Lower leg skin (tissue), 4 donors: ENCODE measurements around the gene XYLT1. TPM values are rescaled to one million over a fixed set of nuclear protein-coding genes. Genes with fewer than 3 reads are reported as not detected.
"Not testable (repeated sequence)": the region's sequence is repeated elsewhere in the genome, so short reads cannot be mapped to it uniquely, and the experiment has no call there.

Experiments used
- DNase-seq, 2 donors: peaks; one replicate each; pipeline ENCODE4 v3.0.0-alpha.2; 2019; ENCODE audit warnings: low spot score in 2 of 2
- H3K4me3 ChIP-seq: fragments of 200-600 bp; sonication (generic); 2 replicates; pipeline ENCODE4 v1.5.1; 2017; ENCODE audit warnings: mild to moderate bottlenecking, low read depth; ENCODE audit not compliant: poor library complexity, severe bottlenecking
- POLR2A ChIP-seq, 2 donors: fragments of 450-650 bp; IDR thresholded peaks; one replicate each; pipeline ENCODE4 v1.6.1; 2016 to 2017; ENCODE audit warnings: antibody characterized with exemption in 2 of 2, mild to moderate bottlenecking in 1 of 2, moderate library complexity in 1 of 2
- WGBS, 2 donors: methylation state at CpG; one replicate each; pipeline ENCODE4 v1.1.5; 2018; 5-methylcytosine and 5-hydroxymethylcytosine counted together
- intact Hi-C: fragments of 100-400 bp; cut with DNase I; formaldehyde crosslinking; loops from one replicate; pipeline ENCODE4 v1.15.0; 2023; ENCODE audit warnings: low total_unique reads
- total RNA-seq, 4 donors: library from RNA; depleted of rRNA; stranded (reverse); fragments of >200 nt; gene quantifications; one replicate each; pipeline ENCODE4 v1.1.0, GENCODE V29; 2016
- TF ChIP-seq, protein P1 (sequence below), 3 donors: fragments of 450-650 bp; IDR thresholded peaks; one replicate each; pipeline ENCODE4 v1.5.1; 2016; ENCODE audit warnings: antibody characterized with exemption in 3 of 3, mild to moderate bottlenecking in 3 of 3, moderate library complexity in 2 of 3

Gene XYLT1
- total RNA-seq, 4 donors from 2014 or later = 17.2 to 20.3 (median 19.7) TPM

DNA sequence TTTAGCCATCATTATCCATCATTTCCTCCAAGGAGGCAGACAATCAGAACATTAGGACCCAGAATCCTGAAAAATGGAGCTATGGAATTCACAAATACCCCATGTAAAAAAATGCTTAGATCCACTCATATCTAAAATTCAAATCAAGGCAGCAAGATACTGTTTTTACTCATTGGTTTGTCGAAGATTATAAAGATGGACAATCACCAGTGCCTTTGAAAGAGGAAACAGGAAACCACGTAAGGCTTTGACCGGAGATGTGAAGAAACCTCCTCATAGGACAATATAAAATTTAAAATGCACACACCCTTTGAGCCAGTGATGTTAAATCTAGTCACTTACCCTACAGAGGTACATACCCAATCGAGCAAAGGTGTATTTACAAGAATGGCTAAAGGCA, 130.0 kb downstream of the XYLT1 start:
- 76 to 83% methylated on average over 4 of the region's 4 CpGs for WGBS, 2 donors
- intact Hi-C loops = no loop called here
- no peak overlapping the region for H3K4me3 ChIP-seq
- TF ChIP-seq POLR2A (IDR thresholded peaks at IDR 0.05) = no peak
- TF ChIP-seq, protein P1, sequence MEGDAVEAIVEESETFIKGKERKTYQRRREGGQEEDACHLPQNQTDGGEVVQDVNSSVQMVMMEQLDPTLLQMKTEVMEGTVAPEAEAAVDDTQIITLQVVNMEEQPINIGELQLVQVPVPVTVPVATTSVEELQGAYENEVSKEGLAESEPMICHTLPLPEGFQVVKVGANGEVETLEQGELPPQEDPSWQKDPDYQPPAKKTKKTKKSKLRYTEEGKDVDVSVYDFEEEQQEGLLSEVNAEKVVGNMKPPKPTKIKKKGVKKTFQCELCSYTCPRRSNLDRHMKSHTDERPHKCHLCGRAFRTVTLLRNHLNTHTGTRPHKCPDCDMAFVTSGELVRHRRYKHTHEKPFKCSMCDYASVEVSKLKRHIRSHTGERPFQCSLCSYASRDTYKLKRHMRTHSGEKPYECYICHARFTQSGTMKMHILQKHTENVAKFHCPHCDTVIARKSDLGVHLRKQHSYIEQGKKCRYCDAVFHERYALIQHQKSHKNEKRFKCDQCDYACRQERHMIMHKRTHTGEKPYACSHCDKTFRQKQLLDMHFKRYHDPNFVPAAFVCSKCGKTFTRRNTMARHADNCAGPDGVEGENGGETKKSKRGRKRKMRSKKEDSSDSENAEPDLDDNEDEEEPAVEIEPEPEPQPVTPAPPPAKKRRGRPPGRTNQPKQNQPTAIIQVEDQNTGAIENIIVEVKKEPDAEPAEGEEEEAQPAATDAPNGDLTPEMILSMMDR (IDR thresholded peaks at IDR 0.05) = no peak
- DNase-seq = no peak

DNA sequence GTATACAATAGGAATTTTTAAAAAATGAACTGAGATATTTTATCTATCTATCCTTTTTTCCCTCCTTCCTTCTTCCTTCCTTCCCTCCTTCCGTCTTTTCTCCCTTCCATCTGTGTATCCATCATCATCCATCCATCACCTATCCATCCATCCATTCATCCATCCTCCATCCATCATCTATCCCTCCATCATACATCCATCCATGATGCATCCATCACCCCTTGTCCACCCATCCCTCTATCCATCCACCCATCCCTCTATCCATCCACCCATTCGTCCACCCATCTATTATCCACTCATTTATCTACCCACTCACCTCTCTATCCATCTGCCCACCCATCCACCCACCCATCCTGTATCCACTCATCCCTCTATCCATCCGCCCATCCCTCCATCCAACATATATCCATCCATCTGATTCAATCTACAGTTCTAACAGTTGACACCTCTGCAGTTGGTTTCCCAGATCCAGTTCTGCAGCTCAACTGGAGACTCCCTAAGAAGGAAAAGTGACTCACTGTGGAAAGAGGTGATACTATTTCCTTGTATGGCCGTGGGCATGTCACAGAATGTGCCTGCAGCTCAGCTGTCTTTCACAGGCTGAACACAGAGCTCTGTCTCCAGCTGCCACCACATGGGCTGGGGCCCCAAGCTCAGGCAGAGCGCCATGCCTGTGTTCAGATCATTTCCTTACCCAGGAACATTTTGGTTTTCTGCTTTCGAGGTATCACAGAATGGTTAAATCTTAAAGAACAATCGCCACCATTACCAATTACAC, 130.8 kb downstream of the XYLT1 start:
- no peak for DNase-seq
- intact Hi-C loops = no loop called here
- no peak overlapping the region for H3K4me3 ChIP-seq
- no peak for TF ChIP-seq POLR2A (IDR thresholded peaks at IDR 0.05)
- TF ChIP-seq, protein P1 (IDR thresholded peaks at IDR 0.05) = no peak
- 63 to 78% methylated on average over 7 of the region's 7 CpGs for WGBS, 2 donors

DNA sequence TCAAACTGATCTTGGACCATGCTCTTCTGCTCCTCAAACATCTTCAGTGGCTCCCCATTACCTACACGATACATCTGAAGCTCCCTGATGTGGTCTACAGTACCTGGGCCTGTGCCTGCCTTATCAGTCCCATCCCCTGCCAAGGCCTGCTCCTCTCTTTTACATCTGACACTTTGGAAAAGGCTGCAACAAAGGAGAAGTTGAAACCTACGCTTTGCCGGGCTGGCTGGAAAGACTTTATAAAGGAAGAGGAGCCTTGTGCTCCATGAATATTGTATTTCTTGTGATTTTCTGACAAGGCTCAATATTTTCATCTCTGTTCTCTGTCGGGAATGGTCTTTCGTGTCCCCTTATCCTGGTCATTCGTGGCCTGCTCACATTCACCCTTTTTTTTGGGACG, 132.5 kb downstream of the XYLT1 start:
- intact Hi-C loops = no loop called here
- H3K4me3 ChIP-seq = no peak overlapping the region
- DNase-seq = no peak
- 96% methylated on average over 7 of the region's 7 CpGs for WGBS, 2 donors
- TF ChIP-seq POLR2A (IDR thresholded peaks at IDR 0.05) = no peak
- TF ChIP-seq, protein P1 (IDR thresholded peaks at IDR 0.05) = no peak

DNA sequence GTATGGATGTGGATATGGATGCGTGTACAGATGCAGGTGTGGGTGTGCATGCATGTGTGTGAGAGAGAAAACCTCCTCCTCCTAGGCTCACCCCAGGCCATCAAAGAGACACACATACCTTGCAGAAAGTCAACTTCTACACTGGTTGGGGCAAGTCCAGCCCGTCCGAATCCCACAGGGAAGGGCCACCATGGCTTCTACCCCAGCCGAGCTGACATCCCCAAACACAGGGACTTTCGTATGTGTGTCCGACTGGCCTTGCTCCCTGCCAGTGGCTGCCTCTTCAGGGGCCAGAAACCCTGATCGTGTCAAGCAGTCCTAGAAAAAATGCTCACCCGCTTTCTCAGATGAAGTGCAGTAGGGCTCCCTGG, 134.2 kb downstream of the XYLT1 start:
- DNase-seq = no peak
- WGBS, 2 donors = 90% methylated on average over 8 of the region's 8 CpGs
- intact Hi-C loops = no loop called here
- TF ChIP-seq, protein P1 (IDR thresholded peaks at IDR 0.05) = no peak
- no peak for TF ChIP-seq POLR2A (IDR thresholded peaks at IDR 0.05)
- H3K4me3 ChIP-seq = no peak overlapping the region

DNA sequence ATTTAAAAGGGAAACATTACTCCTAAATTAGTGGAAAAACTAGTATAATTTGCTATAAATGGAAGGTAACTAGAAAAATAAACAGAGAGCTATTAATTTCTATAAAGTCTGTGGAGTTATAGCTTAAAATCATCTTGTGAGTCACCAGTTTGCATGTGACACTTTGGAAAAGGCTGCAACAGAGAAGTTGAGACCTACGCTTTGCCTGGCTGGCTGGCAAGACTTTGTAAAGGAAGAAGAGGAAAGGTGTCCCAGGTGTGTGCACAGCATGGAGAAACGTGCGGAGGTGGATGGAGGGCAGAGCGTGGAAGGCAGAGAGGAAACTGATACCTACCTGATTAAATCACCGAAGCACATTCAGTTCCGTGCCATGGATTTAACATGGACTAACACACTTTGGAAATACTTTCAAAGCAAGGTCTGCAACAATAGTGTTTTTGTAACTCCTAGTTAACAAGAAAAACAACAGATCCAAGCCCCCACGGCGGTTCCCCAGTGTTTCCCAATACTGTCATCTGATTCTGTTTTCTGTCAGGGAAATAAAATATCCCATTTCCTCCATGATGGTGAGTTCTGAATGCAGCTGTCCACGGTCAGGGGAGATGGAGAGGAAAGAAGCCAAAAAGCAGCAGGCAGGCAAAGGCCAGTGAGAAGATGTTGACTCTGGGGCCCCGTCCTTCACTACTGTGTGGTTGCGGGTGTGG, 134.8 kb downstream of the XYLT1 start:
- WGBS, 2 donors = 59 to 62% methylated on average over 11 of the region's 11 CpGs
- no peak overlapping the region for H3K4me3 ChIP-seq
- no peak for TF ChIP-seq POLR2A (IDR thresholded peaks at IDR 0.05)
- TF ChIP-seq, protein P1 (IDR thresholded peaks at IDR 0.05) = no peak
- DNase-seq = peak in 1 of 2 donors; percentile 90
- intact Hi-C loops = no loop called here

DNA sequence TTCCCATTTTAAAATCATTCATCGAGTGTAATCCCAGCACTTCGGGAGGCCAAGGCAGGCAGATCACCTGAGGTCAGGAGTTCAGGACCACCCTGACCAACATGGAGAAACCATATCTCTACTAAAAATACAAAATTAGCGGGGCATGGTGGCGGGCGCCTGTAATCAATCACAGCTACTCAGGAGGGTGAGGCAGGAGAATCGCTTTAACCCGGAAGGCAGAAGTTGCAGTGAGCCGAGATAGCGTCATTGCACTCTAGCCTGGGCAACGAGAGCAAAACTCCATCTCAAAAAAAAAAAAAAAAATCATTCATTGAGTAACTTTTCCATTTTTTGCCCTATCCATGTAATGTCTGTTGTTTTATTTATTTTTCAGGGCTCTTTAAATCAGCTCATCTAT, 135.4 kb downstream of the XYLT1 start:
- intact Hi-C loops, H3K4me3 ChIP-seq, DNase-seq: not testable (repeated sequence)
- 69 to 70% methylated on average over 10 of the region's 10 CpGs for WGBS, 2 donors
